ENCODE data around the gene NRXN2. TPM values are rescaled to one million over a fixed set of nuclear protein-coding genes. Genes with fewer than 3 reads are reported as not detected.

NRXN2 gene
- total and polyA plus RNA-seq, 11 donors = 0.42 to 5.5 (median 0.92) TPM; not detected in 1

GRCh38 chr11:64762674-64763525 is 39.9 kb upstream of the NRXN2 start:
- TF ChIP-seq POLR2A (IDR thresholded peaks at IDR 0.05) = no peak
- TF ChIP-seq CTCF (IDR thresholded peaks at IDR 0.05) = no peak
- Histone ChIP-seq H3K36me3 (peaks cover 0 to 64% (median 57%) of the 10 kb centered on the region in 9 donors), H3K9me3 (no peaks in the 10 kb centered on the region), H3K4me3 (no peak overlapping the region), H3K27ac (peak overlapping the region; percentile 3 to 82 (median 73)), H3K27me3 (no peaks in the 10 kb centered on the region), H3K4me1 (peaks cover 11 to 80% (median 55%) of the 10 kb centered on the region in 12 donors)
- ATAC-seq (peak in 3 of 4 donors; percentile 4 to 27 (median 9)), DNase-seq (peak in 1 of 5 donors; percentile 70)
- WGBS, 4 donors = 46 to 53% (median 47%) methylated on average over 13 of the region's 13 CpGs
- intact Hi-C loops (cut with DNase I) = no loop called here

DNA sequence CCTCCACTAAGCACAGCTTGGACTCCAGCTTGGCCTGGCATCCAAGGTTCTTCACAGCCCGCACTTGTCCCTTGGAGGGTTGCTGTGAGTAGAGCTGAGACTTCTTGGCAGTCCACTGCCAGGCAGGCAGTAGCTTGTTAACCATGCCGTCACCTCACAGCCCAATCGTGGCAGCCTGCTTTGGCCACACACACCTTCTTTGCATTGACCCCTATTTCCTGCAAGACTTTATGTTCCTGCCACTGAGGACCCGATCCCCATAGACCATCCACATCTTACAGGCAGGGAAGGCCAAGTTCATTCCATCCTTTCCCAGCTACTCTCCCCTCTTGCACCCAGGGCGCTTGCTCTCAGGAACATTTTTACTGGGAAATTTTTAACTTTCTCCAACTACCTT is 39.3 kb upstream of the NRXN2 start:
- peaks cover 0 to 58% (median 50%) of the 10 kb centered on the region in 9 donors for H3K36me3 ChIP-seq
- H3K4me1 ChIP-seq = peaks cover 11 to 74% (median 53%) of the 10 kb centered on the region in 12 donors
- DNase-seq (peak in 1 of 5 donors; percentile 25), ATAC-seq (no peak)
- no peak overlapping the region for H3K4me3 ChIP-seq
- TF ChIP-seq POLR2A (IDR thresholded peaks at IDR 0.05) (no peak), CTCF (IDR thresholded peaks at IDR 0.05) (no peak)
- 67 to 76% (median 71%) methylated on average over 5 of the region's 5 CpGs for WGBS, 4 donors
- H3K27me3 ChIP-seq = no peaks in the 10 kb centered on the region
- intact Hi-C loops (cut with DNase I) = no loop called here
- no peaks in the 10 kb centered on the region for H3K9me3 ChIP-seq
- H3K27ac ChIP-seq = peak overlapping the region in 10 of 12 donors; percentile 33 to 82 (median 73)

DNA sequence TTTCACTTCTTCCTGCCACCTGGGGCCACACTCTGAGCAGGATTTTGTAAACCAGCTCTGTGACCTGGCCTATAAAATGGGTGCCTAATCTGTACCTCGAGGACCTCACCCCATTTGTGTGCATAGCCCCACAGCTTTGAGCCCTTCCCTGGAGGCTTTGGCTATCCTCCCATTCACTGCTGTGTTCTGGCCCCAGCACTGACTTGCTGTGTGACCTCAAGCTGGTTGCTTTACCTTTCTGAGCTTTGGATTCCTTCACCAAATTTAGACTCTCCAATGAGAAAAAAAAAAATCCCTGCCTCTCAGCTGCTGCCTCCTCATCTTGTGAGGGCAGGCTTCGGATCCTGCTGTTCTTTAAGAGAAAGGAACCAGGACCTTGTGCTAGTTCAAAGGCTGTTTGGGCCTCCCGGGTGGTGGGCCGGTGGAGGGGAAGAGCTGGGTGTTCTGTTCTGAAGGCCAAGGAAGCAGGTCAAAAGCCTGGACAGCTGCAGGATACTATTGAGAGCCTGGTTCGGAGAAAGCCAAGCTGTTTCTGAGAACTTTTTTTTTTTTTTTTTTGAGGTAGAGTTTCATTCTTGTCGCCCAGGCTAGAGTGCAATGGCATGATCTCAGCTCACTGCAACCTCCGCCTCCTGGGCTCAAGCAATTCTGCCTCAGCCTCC is 37.9 kb upstream of the NRXN2 start:
- intact Hi-C loops (cut with DNase I) = no loop called here
- 61 to 76% (median 67%) methylated on average over 7 of the region's 7 CpGs for WGBS, 4 donors

More for the DNA sequence above, 37.9 kb upstream of the NRXN2 start:
- no peak for TF ChIP-seq POLR2A (IDR thresholded peaks at IDR 0.05)
- no peak for TF ChIP-seq CTCF (IDR thresholded peaks at IDR 0.05)
- no peak for DNase-seq
- Histone ChIP-seq H3K27me3 (no peaks in the 10 kb centered on the region), H3K4me3 (no peak overlapping the region), H3K9me3 (no peaks in the 10 kb centered on the region), H3K36me3 (peaks cover 0 to 44% (median 37%) of the 10 kb centered on the region in 9 donors), H3K4me1 (peaks cover 11 to 71% (median 53%) of the 10 kb centered on the region in 12 donors), H3K27ac (peak overlapping the region in 11 of 12 donors; percentile 17 to 89 (median 76))
- no peak for ATAC-seq

Measured in heart left ventricle (tissue), 16 donors.